ENCODE measurements around the gene USP53.
A peak's percentile ranks its signal among the peaks of the same experiment; 100 is the strongest.
"Not testable (repeated sequence)": the region's sequence is repeated elsewhere in the genome, so short reads cannot be mapped to it uniquely, and the experiment has no call there.

Gene USP53

GRCh38 chr4:119229908-119230687 is 17.6 kb downstream of the USP53 start:
- DNase-seq, result no peak

DNA sequence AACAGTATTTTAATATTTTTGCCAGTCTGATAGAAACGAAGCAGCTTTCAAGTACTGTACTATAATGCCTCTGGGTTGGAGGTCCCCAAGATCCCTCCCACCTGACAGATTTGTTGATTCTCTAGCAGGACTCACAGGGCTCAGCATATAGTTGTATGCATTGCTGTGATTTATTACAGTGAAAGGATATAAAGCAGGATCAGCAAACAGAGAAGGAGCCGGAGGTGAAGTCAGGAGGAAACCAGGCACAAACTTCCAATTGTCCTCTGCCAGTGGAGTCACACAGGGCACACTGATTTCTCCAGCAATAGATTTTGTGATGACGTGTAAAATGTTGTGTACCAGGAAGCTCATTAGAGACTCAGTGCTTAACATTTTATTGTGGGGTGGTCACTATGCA is 19.0 kb downstream of the USP53 start:
- no peak for DNase-seq

- DNase-seq, result no peak
Observed at GRCh38 chr4:119232286-119232685, 19.8 kb downstream of the USP53 start.

DNA sequence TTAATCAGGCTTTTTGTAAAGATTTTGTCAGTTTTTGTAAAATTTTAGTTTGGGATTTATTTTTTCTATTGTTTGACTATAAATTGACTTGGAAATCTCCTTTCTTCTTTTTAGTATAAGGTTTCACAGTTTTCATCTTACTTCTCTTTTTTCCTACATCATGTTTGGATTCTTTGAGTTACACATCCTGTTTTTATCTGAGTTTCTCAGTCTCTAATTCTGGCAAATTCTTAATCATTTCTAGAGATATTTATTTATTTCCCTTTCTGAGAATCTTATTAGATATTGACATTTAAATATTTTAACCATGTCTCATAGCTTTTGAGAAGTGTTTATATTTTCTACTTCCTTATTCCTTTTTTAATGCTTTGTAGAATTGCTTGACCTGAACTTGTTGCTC is 20.7 kb downstream of the USP53 start:
- DNase-seq, result no peak

DNA sequence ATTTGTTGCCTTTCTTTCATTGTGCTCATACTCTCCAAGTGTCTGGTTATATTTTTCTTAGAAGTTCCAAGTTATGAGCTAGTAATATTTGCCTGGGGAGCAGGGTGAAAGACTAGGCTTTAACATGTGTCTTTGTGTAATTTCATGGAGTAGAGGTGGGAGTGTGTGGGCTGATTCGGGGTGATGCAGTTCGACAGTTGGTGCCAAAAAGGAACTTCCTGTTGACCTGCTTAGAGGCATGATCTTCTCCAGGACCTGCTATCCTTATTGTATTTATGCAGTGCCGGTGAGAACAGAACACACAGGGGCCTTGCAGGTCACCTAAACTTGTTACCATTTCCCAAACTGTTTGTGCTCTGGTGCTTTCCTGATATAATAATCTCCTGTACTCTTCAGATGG is 21.2 kb downstream of the USP53 start:
- DNase-seq, result peak in 1 of 5 donors; percentile 5

GRCh38 chr4:119237201-119237600 is 24.7 kb downstream of the USP53 start:
- DNase-seq, result no peak

DNA sequence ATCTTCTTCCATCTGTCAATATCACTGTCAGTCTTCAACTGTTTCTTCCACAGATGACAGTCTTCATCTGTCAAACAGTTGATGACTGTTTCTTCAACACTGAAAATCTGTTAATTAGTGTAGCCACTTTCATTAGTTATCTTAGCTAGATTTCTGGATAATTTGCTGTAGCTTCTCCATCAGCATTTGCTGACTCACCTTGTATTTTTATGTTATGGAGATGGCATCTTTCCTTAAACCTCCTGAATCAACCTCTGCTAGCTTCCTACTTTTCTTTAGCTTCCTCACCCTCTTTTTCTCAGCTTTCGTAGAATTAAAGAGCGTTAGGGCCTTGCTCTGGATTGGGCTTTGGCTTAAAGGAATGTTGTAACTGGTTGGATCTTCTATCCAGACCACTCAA is 25.1 kb downstream of the USP53 start:
- DNase-seq, result no peak

DNA sequence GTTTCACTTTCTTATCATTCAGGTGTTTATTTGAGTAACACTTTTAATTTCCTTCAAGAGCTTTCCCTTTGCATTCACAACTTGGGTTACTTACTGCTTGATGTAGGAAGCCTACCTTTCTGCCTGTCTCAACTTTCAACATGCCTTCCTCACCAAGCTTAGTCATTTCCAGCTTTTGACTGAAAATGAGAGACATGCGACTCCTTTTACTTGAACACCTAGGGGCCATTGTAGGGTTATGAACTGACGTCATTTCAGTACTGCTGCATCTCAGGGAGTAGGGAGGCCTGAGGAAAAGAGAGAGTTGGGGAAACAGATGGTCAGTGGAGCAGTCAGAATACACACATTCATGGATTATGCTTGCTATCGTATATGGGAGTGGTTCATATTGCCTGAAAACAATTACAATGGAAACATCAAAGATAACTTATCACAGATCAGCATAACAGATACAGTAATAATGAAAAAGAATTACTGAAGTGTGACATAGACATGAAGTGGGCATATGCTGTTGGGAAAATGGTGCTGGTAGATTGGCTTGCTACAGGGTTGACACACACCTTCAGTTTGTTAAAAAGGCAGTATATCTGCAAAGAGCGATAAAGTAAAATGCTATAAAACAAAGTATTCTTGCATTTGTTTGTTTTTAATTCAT is 25.7 kb downstream of the USP53 start:
- DNase-seq, result peak in 1 of 5 donors; percentile 84

- no peak for DNase-seq
Observed at GRCh38 chr4:119240128-119240527, 27.6 kb downstream of the USP53 start.

GRCh38 chr4:119240568-119240967 is 28.1 kb downstream of the USP53 start:
- DNase-seq, result no peak

DNA sequence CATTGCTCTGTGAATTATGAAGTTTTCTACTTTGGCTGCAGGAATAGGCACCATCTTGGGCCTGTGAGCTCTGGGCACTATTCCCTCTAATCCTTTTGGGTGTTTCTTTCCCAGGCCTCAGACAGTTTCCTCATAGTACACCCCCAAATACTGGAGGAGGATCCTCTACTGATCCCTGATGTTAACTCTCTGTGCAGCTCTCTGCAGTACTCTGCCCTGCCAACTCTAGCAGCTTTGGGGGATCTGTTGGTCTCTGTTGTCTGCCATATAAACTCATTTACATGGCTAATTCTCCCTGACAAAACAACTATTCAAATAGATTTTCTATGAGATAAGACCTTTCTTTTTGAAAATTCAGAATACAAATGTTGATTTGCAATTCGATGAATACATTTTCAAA is 29.9 kb downstream of the USP53 start:
- no peak for DNase-seq

DNA sequence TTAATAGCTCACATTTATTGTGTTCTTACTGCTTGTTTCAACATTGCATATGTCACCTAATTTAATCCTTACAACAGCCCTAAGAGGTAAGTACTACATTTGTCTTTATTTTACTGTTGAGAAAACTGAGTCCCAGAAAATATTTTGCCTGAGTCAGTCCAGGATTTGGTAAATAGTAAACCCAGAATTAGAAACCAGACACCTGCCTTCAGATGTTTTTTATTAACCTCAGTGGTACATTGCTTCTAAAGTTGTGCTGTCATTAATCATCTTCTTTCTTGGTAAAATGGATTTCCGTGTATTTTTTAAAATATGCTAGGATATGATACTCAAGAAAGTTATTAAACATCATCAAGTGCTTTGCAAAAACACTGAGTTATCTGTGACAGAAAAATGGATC is 31.4 kb downstream of the USP53 start:
- no peak for DNase-seq

GRCh38 chr4:119244344-119244743 is 31.8 kb downstream of the USP53 start:
- DNase-seq, result no peak

- DNase-seq, result no peak
Observed at GRCh38 chr4:119244832-119245231, 32.3 kb downstream of the USP53 start.

GRCh38 chr4:119246177-119246733 is 33.7 kb downstream of the USP53 start:
- no peak for DNase-seq

GRCh38 chr4:119251037-119251436 is 38.5 kb downstream of the USP53 start:
- DNase-seq, result not testable (repeated sequence)

- DNase-seq, result not testable (repeated sequence)
Observed at GRCh38 chr4:119255223-119255622, 42.7 kb downstream of the USP53 start.

- DNase-seq, result no peak
Observed at GRCh38 chr4:119260528-119260927, 48.0 kb downstream of the USP53 start.

DNA sequence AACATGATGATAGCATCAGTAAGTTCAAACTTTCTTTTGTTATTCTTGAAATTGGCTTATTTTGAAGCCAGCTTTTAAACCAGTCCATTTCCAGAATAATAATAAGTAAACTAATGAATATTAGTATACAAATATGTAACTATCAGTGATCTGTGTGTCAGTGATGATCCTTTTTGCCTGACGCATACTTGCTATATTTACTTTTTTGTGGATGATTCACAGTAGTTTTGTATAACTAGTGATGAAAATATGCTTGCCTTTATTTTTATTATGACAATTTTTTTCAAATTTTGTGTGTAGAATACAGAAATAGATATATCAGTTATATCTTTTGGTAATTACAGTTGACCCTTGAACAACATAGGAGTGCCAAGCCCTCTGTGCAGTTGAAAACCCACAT is 49.5 kb downstream of the USP53 start:
- no peak for DNase-seq

DNA sequence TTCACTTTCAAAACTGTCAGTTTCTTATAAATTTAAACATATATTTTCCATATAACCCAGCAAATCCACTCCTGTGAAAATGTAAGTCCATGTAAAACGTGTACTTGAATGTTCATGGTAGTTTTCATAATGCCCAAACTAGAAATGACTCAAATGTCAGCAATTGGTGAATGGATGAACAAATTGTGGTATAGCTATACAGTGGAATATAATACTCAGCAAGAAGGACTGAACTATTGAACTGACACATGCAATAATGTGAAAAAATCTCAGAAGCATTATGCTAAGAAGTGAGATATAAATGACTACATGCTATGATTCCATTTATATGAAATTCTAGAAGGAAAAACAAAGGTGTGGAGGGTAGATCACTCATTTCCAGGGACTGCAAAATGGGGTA is 52.2 kb downstream of the USP53 start:
- no peak for DNase-seq

DNA sequence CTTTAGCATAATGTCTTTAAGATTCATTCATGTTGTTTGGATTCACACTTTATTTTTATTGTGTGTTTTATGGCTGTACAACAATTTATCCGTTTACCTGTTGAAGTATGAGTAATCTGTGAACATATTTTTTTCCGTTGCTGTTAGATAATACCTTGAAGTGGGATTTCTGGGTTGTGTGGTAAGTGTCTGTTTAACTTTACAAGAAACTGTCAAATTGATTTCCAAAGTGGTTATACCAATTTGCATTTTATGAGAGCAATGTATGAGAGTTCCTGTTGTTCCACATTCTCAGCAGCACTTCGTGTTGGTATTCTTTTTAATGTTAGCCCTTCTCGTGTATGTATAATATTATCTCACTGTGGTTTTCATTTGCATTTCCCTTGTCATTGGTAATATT is 53.6 kb downstream of the USP53 start:
- no peak for DNase-seq

- no peak for DNase-seq
Observed at GRCh38 chr4:119268466-119268865, 56.0 kb downstream of the USP53 start.

DNA sequence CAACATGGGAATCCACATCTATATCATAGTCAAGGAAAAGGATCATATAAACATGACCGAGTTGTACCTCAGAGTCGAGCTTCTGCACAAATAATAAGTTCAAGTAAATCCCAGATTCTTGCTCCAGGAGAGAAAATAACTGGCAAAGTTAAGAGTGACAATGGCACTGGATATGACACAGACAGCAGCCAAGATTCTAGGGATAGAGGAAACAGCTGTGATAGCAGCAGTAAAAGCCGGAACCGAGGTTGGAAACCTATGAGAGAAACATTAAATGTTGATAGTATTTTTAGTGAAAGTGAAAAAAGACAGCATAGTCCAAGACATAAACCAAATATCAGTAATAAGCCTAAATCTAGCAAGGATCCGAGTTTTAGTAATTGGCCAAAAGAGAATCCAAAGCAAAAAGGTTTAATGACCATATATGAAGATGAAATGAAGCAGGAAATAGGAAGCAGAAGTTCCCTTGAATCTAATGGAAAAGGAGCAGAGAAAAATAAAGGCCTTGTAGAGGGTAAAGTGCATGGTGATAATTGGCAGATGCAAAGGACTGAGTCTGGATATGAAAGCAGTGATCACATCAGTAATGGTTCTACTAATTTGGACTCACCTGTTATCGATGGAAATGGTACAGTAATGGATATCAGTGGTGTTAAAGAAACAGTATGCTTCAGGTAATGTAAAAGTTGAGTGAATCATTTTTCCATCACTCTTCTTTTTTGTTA is 59.0 kb downstream of the USP53 start:
- DNase-seq, result no peak

- not testable (repeated sequence) for DNase-seq
Observed at GRCh38 chr4:119279541-119279940, 67.0 kb downstream of the USP53 start.

Data from T-helper 1 cell (primary cell).